ENCODE results near the gene S100A4.

S100A4 gene

GRCh38 chr1:153507926-153508583 is 37.6 kb downstream of the S100A4 start:
- no peak for TF ChIP-seq CTCF (IDR thresholded peaks at IDR 0.05; ENCODE audit: borderline replicate concordance, control extremely low read depth, extremely low read depth, insufficient read depth, missing control alignments)
- in situ Hi-C loops (cut with MboI; ENCODE audit: low sequenced_read_pairs, unreplicated experiment): no loop called here
- no peak for DNase-seq (ENCODE audit: low spot score)

- TF ChIP-seq CTCF (IDR thresholded peaks at IDR 0.05; ENCODE audit: borderline replicate concordance, control extremely low read depth, extremely low read depth, insufficient read depth, missing control alignments): no peak
- DNase-seq (ENCODE audit: low spot score): no peak
- in situ Hi-C loops (cut with MboI; ENCODE audit: low sequenced_read_pairs, unreplicated experiment): no loop called here
Measured at GRCh38 chr1:153506831-153507413, 38.7 kb downstream of the S100A4 start.

GRCh38 chr1:153506386-153506785 is 39.2 kb downstream of the S100A4 start:
- no peak for TF ChIP-seq CTCF (IDR thresholded peaks at IDR 0.05; ENCODE audit: borderline replicate concordance, control extremely low read depth, extremely low read depth, insufficient read depth, missing control alignments)
- in situ Hi-C loops (cut with MboI; ENCODE audit: low sequenced_read_pairs, unreplicated experiment): no loop called here
- DNase-seq (ENCODE audit: low spot score): no peak

GRCh38 chr1:153505576-153505975 is 40.0 kb downstream of the S100A4 start:
- in situ Hi-C loops (cut with MboI; ENCODE audit: low sequenced_read_pairs, unreplicated experiment): no loop called here
- no peak for DNase-seq (ENCODE audit: low spot score)
- no peak for TF ChIP-seq CTCF (IDR thresholded peaks at IDR 0.05; ENCODE audit: borderline replicate concordance, control extremely low read depth, extremely low read depth, insufficient read depth, missing control alignments)

- TF ChIP-seq CTCF (IDR thresholded peaks at IDR 0.05; ENCODE audit: borderline replicate concordance, control extremely low read depth, extremely low read depth, insufficient read depth, missing control alignments): no peak
- in situ Hi-C loops (cut with MboI; ENCODE audit: low sequenced_read_pairs, unreplicated experiment): no loop called here
- DNase-seq (ENCODE audit: low spot score): no peak
Measured at GRCh38 chr1:153503766-153504165, 41.8 kb downstream of the S100A4 start.

GRCh38 chr1:153498746-153499145 is 46.9 kb downstream of the S100A4 start:
- in situ Hi-C loops (cut with MboI; ENCODE audit: low sequenced_read_pairs, unreplicated experiment): no loop called here
- no peak for DNase-seq (ENCODE audit: low spot score)
- TF ChIP-seq CTCF (IDR thresholded peaks at IDR 0.05; ENCODE audit: borderline replicate concordance, control extremely low read depth, extremely low read depth, insufficient read depth, missing control alignments): no peak

Data from GM13976 (cell line).